ENCODE measurements around the gene CACNA1E. TPM values are rescaled to one million over a fixed set of nuclear protein-coding genes. Genes with fewer than 3 reads are reported as not detected.

CACNA1E gene
- total RNA-seq, 1 experiment from 2014 or later = 0.45 TPM

- Mint-ChIP-seq H3K4me3 (ENCODE audit: unreplicated experiment) (no peak overlapping the region), H3K36me3 (ENCODE audit: insufficient read depth, unreplicated experiment) (no peaks in the 10 kb centered on the region), H3K27ac (ENCODE audit: unreplicated experiment) (no peak overlapping the region), H3K4me1 (ENCODE audit: low read depth, unreplicated experiment) (no peaks in the 10 kb centered on the region), H3K27me3 (ENCODE audit: insufficient read depth, unreplicated experiment) (peaks cover 11% of the 10 kb centered on the region), H3K9me3 (ENCODE audit: unreplicated experiment) (no peaks in the 10 kb centered on the region)
- ChIA-PET CTCF (no interaction called here), POLR2A (no interaction called here)
- intact Hi-C loops (cut with micrococcal nuclease; ENCODE audit: unreplicated experiment) = no loop called here
- Histone ChIP-seq H3K36me3 (ENCODE audit: control insufficient read depth, insufficient read depth, low read length) (no peaks in the 10 kb centered on the region), H3K9me3 (0 out of 2 replicates have a peak, but pooled peaks cover 4% of the 10 kb centered on the region), H3K27me3 (replicated peaks; ENCODE audit: control insufficient read depth, insufficient read depth, low read length) (no peaks in the 10 kb centered on the region; the same call in 1 of the 2 replicates), H3K4me1 (no peaks in the 10 kb centered on the region), H3K4me3 (ENCODE audit: low read depth, low read length) (no peak overlapping the region)
- no peak for TF ChIP-seq CTCF (IDR thresholded peaks at IDR 0.05; ENCODE audit: insufficient read depth in 1 of 2, low read depth in 1 of 2, low read length in 1 of 2, severe bottlenecking in 1 of 2, unreplicated experiment in 1 of 2)
- no TSS peak for BruUV-seq (replicated peaks)
- no peak for DNase-seq
These were observed 289.4 kb downstream of the CACNA1E start for GRCh38 chr1:181772714-181773113.

- H3K27ac Mint-ChIP-seq (ENCODE audit: unreplicated experiment) = no peak overlapping the region
- TF ChIP-seq CTCF (IDR thresholded peaks at IDR 0.05; ENCODE audit: insufficient read depth in 1 of 2, low read depth in 1 of 2, low read length in 1 of 2, severe bottlenecking in 1 of 2, unreplicated experiment in 1 of 2) = no peak
- intact Hi-C loops (cut with micrococcal nuclease; ENCODE audit: unreplicated experiment) = no loop called here
- no TSS peak for BruUV-seq (replicated peaks)
- no peaks in the 10 kb centered on the region for H3K9me3 Mint-ChIP-seq (ENCODE audit: unreplicated experiment)
- POLR2A ChIA-PET = no interaction called here
- DNase-seq = no peak
- H3K27me3 ChIP-seq (replicated peaks; ENCODE audit: control insufficient read depth, insufficient read depth, low read length) = no peaks in the 10 kb centered on the region; the same call in none of the 2 replicates
- H3K36me3 ChIP-seq (ENCODE audit: control insufficient read depth, insufficient read depth, low read length) = no peaks in the 10 kb centered on the region
- H3K36me3 Mint-ChIP-seq (ENCODE audit: insufficient read depth, unreplicated experiment) = no peaks in the 10 kb centered on the region
- H3K9me3 ChIP-seq = 0 out of 2 replicates have a peak, but pooled peaks cover 4% of the 10 kb centered on the region
- no peak overlapping the region for H3K4me3 ChIP-seq (ENCODE audit: low read depth, low read length)
- H3K4me1 ChIP-seq = no peaks in the 10 kb centered on the region
- peaks cover 12% of the 10 kb centered on the region for H3K27me3 Mint-ChIP-seq (ENCODE audit: insufficient read depth, unreplicated experiment)
- no peak overlapping the region for H3K4me3 Mint-ChIP-seq (ENCODE audit: unreplicated experiment)
- CTCF ChIA-PET = no interaction called here
- no peaks in the 10 kb centered on the region for H3K4me1 Mint-ChIP-seq (ENCODE audit: low read depth, unreplicated experiment)
These were observed 292.7 kb downstream of the CACNA1E start for GRCh38 chr1:181776044-181776443.

GRCh38 chr1:181777286-181777685 lies 294.0 kb downstream of the CACNA1E start:
- intact Hi-C loops (cut with micrococcal nuclease; ENCODE audit: unreplicated experiment) = no loop called here
- Mint-ChIP-seq H3K27ac (ENCODE audit: unreplicated experiment) (no peak overlapping the region), H3K36me3 (ENCODE audit: insufficient read depth, unreplicated experiment) (no peaks in the 10 kb centered on the region), H3K4me3 (ENCODE audit: unreplicated experiment) (no peak overlapping the region), H3K4me1 (ENCODE audit: low read depth, unreplicated experiment) (no peaks in the 10 kb centered on the region), H3K27me3 (ENCODE audit: insufficient read depth, unreplicated experiment) (peaks cover 16% of the 10 kb centered on the region), H3K9me3 (ENCODE audit: unreplicated experiment) (no peaks in the 10 kb centered on the region)
- ChIA-PET CTCF (no interaction called here), POLR2A (no interaction called here)
- no peak for TF ChIP-seq CTCF (IDR thresholded peaks at IDR 0.05; ENCODE audit: insufficient read depth in 1 of 2, low read depth in 1 of 2, low read length in 1 of 2, severe bottlenecking in 1 of 2, unreplicated experiment in 1 of 2)
- DNase-seq = no peak
- H3K9me3 ChIP-seq = 0 out of 2 replicates have a peak, but pooled peaks cover 4% of the 10 kb centered on the region
- no peak overlapping the region for H3K4me3 ChIP-seq (ENCODE audit: low read depth, low read length)
- H3K4me1 ChIP-seq = no peaks in the 10 kb centered on the region
- no peaks in the 10 kb centered on the region; the same call in none of the 2 replicates for H3K27me3 ChIP-seq (replicated peaks; ENCODE audit: control insufficient read depth, insufficient read depth, low read length)
- H3K36me3 ChIP-seq (ENCODE audit: control insufficient read depth, insufficient read depth, low read length) = no peaks in the 10 kb centered on the region
- BruUV-seq (replicated peaks) = no TSS peak
